GM18861 (cell line): ENCODE data around the gene SEC14L1.

ENCODE experiments used
- ATAC-seq: cut with Tn5 transposase; IDR thresholded peaks from one replicate; pipeline ENCODE4 v1.9.1; 2021; ENCODE audit not compliant: unreplicated experiment

Gene SEC14L1

GRCh38 chr17:77160875-77161530 is 20.2 kb downstream of the SEC14L1 start:
- ATAC-seq: no peak

- no peak for ATAC-seq
Measured at GRCh38 chr17:77161953-77162352, 21.2 kb downstream of the SEC14L1 start.

- no peak for ATAC-seq
Measured at GRCh38 chr17:77163001-77163400, 22.2 kb downstream of the SEC14L1 start.

GRCh38 chr17:77163511-77164280 is 22.9 kb downstream of the SEC14L1 start:
- ATAC-seq: no peak

GRCh38 chr17:77164483-77165091 is 23.8 kb downstream of the SEC14L1 start:
- no peak for ATAC-seq

- no peak for ATAC-seq
Measured at GRCh38 chr17:77165577-77165976, 24.8 kb downstream of the SEC14L1 start.

- ATAC-seq: no peak
Measured at GRCh38 chr17:77167472-77168306, 26.9 kb downstream of the SEC14L1 start.

- ATAC-seq: no peak
Measured at GRCh38 chr17:77173104-77173503, 32.3 kb downstream of the SEC14L1 start.

- no peak for ATAC-seq
Measured at GRCh38 chr17:77174928-77175661, 34.3 kb downstream of the SEC14L1 start.

- ATAC-seq: no peak
Measured at GRCh38 chr17:77177002-77177741, 36.4 kb downstream of the SEC14L1 start.

- no peak for ATAC-seq
Measured at GRCh38 chr17:77178050-77178449, 37.3 kb downstream of the SEC14L1 start.

- ATAC-seq: no peak
Measured at GRCh38 chr17:77178563-77178962, 37.8 kb downstream of the SEC14L1 start.

- ATAC-seq: no peak
Measured at GRCh38 chr17:77180503-77181357, 40.0 kb downstream of the SEC14L1 start.

GRCh38 chr17:77182205-77183172 is 41.7 kb downstream of the SEC14L1 start:
- ATAC-seq: no peak

GRCh38 chr17:77184474-77184873 is 43.7 kb downstream of the SEC14L1 start:
- ATAC-seq: no peak

- no peak for ATAC-seq
Measured at GRCh38 chr17:77185137-77185536, 44.4 kb downstream of the SEC14L1 start.

- ATAC-seq: no peak
Measured at GRCh38 chr17:77186141-77186604, 45.4 kb downstream of the SEC14L1 start.
